Fibroblast of mammary gland (primary cell): ENCODE results near the gene OR2A42.
"Not testable (repeated sequence)": the region's sequence is repeated elsewhere in the genome, so short reads cannot be mapped to it uniquely, and the experiment has no call there.

ENCODE experiments used
- DNase-seq: peaks from one replicate; pipeline ENCODE4 v3.0.0-alpha.2; 2010; ENCODE audit warnings: low read depth
- H3K4me3 ChIP-seq: 2 replicates; pipeline ENCODE4 v1.5.1; 2011; ENCODE audit warnings: low read depth, mild to moderate bottlenecking, low read length, moderate library complexity; ENCODE audit not compliant: control insufficient read depth
- TF ChIP-seq, protein P1 (sequence below): conservative IDR thresholded peaks from 2 replicates; pipeline ENCODE4 v1.5.1; 2011; ENCODE audit warnings: low read depth, low read length, inconsistent platforms; ENCODE audit not compliant: control insufficient read depth, insufficient read depth

OR2A42 gene, protein sequence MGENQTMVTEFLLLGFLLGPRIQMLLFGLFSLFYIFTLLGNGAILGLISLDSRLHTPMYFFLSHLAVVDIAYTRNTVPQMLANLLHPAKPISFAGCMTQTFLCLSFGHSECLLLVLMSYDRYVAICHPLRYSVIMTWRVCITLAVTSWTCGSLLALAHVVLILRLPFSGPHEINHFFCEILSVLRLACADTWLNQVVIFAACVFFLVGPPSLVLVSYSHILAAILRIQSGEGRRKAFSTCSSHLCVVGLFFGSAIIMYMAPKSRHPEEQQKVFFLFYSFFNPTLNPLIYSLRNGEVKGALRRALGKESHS

GRCh38 chr7:144239365-144239764 lies at the start of gene OR2A42:
OR2A42 (minus strand) TSS chr7:144239605; CDS start chr7:144232843, 6,762 bp downstream.
- H3K4me3 ChIP-seq, DNase-seq: not testable (repeated sequence)

DNA sequence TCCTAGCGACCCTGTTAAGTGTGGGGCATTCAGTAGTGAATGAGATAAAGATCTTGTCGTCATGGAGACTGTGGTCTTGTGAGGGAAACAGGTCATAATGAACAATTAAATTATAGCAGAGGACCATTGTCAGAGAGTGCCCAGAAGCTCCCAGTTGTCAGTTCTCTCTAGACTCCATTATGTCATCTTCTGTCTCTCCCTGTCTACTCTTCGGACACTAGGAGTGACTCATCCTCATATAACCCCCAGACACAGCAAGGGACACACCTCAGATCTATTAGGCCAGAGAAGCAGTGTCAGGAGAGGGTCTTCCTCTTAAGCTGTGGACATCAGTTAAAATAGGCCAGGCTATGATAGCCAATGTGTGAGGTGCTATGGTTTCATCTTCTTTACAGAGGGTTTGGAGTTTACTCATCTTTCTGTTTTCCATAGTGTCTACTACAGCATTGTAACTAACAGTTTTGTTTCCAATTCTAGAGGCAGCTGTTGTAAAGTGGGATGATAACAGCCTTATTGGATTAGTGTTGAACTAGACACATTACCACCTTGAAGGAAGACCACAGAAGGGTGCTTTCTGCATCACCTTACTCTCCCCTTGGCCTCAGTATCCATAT lies 47.9 kb upstream of the OR2A42 start:
- H3K4me3 ChIP-seq, DNase-seq: not testable (repeated sequence)

DNA sequence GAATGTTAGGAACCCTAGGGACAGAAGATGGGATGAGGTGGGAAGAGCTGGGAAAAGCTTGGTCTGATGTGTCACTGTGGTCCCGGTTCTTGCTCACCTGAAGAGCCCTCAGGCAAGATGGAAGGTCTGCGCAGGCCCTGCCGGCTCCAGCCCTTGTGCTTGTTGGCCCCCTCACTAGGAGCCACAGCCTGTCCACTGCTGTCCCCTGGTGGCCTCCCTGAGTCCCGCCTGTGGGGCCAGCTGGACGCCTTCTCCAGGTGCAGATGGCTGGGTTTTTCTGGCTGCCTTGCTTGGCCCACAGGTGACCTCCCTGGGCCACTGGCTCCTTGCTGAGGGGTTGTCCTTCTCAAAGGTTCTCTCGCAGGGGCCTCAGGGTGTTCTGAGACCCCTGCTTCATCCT lies 44.3 kb upstream of the OR2A42 start:
- DNase-seq, H3K4me3 ChIP-seq: not testable (repeated sequence)

- DNase-seq, H3K4me3 ChIP-seq: not testable (repeated sequence)
Observed at GRCh38 chr7:144282490-144282889, 43.1 kb upstream of the OR2A42 start.

- H3K4me3 ChIP-seq, DNase-seq: not testable (repeated sequence)
Observed at GRCh38 chr7:144281981-144282380, 42.6 kb upstream of the OR2A42 start.

DNA sequence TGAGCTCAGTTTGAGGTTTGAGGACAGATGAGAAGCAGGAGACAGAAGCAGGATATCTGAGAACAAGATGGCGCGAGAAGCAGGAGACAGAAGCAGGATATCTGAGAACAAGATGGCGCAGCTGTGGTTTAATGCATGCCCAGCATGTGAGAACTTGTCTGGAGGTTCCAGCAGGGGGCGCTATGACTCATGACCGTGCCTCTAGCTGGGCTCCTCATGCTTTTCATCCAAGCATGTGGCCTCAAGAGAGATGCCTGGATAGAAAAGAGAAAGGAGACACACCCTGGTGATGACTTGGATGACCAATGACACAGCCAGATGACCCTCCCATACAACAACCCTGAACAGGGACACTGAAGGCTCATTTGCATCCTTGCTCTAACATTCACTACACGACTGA lies 40.6 kb upstream of the OR2A42 start:
- H3K4me3 ChIP-seq, DNase-seq: not testable (repeated sequence)

DNA sequence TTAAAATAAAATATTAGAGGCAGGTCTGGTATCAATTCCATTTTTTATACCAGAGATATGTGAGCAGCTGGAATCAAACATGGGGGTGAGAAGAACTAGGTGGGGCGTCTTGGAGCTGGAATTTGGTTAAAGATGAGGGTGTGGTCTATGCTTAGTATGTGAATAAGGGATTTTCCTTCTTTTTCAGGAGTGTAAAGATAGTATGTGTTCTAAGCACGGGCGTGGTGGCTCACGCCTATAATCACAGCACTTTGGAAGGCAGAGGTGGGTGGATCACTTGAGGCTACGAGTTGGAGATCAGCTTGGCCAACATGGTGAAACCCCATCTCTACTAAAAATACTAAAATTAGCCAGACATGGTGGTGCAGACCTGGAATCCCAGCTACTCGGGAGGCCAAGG lies 35.9 kb upstream of the OR2A42 start:
- H3K4me3 ChIP-seq, DNase-seq: not testable (repeated sequence)

GRCh38 chr7:144269188-144269587 lies 29.8 kb upstream of the OR2A42 start, which contains the start of gene CTAGE8:
CTAGE8 (minus strand) TSS chr7:144269288; CDS start chr7:144269250, 38 bp downstream.
- DNase-seq, H3K4me3 ChIP-seq: not testable (repeated sequence)

- not testable (repeated sequence) for DNase-seq
Observed at GRCh38 chr7:144264692-144265091, 25.3 kb upstream of the OR2A42 start, which contains the start of gene OR2A7. OR2A7 (minus strand) TSS chr7:144264792; CDS start chr7:144259628, 5,164 bp downstream.

DNA sequence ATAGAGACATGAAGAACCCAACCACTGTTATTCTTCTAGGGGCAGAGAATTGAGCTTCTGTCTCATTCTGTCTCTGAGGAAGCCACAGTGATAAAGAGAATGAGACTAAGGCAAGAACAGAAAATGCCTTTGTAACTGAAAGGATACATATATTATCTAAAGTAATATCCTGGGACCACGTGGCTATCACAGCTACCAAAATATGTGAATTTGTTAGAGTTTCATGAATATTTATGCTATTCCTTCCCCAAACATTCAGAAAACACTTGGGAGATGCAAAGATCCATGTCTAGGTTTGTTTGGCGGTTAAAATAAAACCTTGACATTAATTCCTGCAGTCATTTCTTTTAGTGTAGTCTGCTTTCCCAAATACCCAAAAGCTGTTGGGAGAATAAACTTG lies 22.7 kb upstream of the OR2A42 start:
- not testable (repeated sequence) for H3K4me3 ChIP-seq, DNase-seq

More at GRCh38 chr7:144264692-144265091, 25.3 kb upstream of the OR2A42 start, which contains the start of gene OR2A7:
- not testable (repeated sequence) for H3K4me3 ChIP-seq

DNA sequence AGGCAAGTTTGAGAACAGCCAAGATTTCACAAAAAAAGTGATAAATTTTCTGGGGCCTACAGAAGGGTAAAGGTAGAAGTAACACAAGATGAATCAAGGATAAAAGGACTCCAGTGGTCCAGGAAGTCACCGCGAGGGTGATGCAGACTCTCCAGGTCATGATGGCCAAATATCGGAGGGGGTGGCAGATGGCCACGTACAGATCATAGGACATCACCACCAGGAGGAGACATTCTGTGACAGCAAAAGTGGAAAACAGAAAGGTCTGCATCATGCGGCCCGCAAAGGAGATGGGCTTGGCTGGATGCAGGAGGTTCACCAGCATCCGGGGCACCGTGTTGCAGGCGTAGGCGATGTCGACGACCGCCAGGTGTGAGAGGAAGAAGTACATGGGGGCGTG lies 19.7 kb upstream of the OR2A42 start:
- H3K4me3 ChIP-seq, DNase-seq: not testable (repeated sequence)

DNA sequence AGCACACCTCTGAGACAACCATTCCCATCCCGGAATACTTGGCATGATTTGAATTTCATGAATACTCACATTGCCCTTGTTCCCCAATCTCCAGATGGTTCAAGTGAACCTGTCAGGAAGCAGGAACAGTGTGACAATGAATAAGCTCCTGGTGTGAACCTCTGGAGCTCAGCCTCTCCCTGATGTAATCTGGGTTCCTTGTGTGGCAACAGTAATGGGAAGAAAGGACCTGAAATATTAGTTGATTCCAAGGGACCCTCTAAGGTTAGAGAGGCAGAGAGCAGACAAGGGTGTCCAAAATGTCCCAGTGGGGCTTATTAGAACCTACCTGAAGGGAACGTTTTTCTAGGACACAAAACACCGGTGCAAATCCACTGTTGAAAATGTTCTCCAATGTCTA lies 16.7 kb upstream of the OR2A42 start:
- TF ChIP-seq, protein P1, sequence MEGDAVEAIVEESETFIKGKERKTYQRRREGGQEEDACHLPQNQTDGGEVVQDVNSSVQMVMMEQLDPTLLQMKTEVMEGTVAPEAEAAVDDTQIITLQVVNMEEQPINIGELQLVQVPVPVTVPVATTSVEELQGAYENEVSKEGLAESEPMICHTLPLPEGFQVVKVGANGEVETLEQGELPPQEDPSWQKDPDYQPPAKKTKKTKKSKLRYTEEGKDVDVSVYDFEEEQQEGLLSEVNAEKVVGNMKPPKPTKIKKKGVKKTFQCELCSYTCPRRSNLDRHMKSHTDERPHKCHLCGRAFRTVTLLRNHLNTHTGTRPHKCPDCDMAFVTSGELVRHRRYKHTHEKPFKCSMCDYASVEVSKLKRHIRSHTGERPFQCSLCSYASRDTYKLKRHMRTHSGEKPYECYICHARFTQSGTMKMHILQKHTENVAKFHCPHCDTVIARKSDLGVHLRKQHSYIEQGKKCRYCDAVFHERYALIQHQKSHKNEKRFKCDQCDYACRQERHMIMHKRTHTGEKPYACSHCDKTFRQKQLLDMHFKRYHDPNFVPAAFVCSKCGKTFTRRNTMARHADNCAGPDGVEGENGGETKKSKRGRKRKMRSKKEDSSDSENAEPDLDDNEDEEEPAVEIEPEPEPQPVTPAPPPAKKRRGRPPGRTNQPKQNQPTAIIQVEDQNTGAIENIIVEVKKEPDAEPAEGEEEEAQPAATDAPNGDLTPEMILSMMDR = no peak
- peak; percentile 51 for DNase-seq
- H3K4me3 ChIP-seq = no peak overlapping the region

DNA sequence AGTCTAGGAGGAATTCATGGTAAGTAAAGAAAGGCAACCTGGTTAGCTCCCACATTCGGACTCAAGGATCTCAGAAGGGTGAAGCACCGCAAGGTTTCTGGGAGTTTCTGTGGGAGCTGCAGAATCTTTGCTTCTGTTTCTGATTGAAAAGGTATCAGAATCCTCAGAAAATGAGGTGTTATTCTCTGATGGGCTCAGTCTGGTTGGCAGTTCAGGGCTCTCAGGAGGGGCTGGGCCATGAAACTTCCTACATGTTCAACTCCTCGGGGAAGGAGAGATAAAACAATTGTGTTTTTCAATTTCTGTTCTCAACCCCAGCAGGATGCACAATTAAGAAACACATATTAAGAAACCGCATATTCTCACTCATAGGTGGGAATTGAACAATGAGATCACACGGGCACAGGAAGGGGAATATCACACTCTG lies 16.1 kb upstream of the OR2A42 start:
- no peak for DNase-seq
- TF ChIP-seq, protein P1 = no peak
- H3K4me3 ChIP-seq = no peak overlapping the region

DNA sequence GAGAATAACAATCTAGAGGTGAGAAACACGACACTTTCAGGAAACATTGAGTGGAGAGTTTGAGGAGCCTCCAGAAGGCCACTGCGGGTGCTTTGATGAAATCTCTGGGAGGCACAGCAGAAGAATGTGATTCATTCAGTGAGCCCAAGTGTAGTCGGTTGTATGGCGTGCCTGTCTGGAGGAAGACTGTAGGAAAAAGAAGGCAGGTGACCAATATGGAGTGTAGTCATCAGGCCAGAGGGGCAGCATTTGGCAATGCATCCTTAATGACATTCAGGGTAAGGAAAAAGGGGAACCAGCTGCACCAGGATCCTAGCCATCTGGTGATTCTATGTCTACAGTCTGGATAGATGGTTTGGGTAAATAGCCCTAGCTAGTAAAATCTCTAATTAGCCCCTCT lies 12.9 kb upstream of the OR2A42 start:
- not testable (repeated sequence) for H3K4me3 ChIP-seq, DNase-seq

GRCh38 chr7:144247674-144248330 lies 8.4 kb upstream of the OR2A42 start:
- H3K4me3 ChIP-seq, DNase-seq: not testable (repeated sequence)

GRCh38 chr7:144246967-144247366 lies 7.6 kb upstream of the OR2A42 start:
- DNase-seq, H3K4me3 ChIP-seq: not testable (repeated sequence)
